Cardiac fibroblast (primary cell): Measurements from ENCODE around the gene JPH3.

Experiments used
- DNase-seq, 2 donors: peaks; one replicate each; pipeline versions ENCODE4 v3.0.0 to v3.0.0-alpha.2; 2010; ENCODE audit warnings: low read depth in 2 of 2
- H3K4me3 ChIP-seq, 2 donors: replicated peaks in 1 of 2; 1 replicate in 1 of 2; 2 replicates in 1 of 2; pipeline ENCODE4 v1.5.1; 2011; ENCODE audit warnings: low read depth in 2 of 2, low read length in 2 of 2, mild to moderate bottlenecking in 2 of 2, moderate library complexity in 1 of 2
- TF ChIP-seq, protein P1 (sequence below): IDR thresholded peaks from one replicate; pipeline ENCODE4 v1.5.1; 2011; ENCODE audit warnings: low read depth, mild to moderate bottlenecking, low read length, inconsistent platforms

JPH3 gene

DNA sequence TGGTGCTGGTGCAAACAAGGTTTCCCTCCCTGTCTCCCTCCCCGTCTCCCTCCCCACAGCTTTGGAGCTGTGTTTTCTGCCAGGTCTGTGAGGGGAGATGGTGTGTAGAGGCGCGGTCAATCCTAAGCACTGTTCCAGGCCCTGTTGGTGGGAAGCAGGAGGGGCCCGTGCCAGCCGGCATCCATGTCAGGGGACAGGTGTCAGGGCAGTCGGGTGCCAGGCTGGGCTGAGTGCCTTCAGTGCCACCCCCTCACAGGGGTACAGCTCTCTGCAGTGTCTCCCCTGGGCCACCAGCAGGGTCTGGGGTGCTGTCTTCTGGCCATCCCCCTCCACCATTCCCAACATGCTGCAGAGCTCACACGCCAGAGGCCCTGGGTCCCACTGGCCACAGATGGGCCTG lies 89.9 kb downstream of the JPH3 start:
- DNase-seq, result no peak
- H3K4me3 ChIP-seq, result no peak overlapping the region
- TF ChIP-seq, protein P1, sequence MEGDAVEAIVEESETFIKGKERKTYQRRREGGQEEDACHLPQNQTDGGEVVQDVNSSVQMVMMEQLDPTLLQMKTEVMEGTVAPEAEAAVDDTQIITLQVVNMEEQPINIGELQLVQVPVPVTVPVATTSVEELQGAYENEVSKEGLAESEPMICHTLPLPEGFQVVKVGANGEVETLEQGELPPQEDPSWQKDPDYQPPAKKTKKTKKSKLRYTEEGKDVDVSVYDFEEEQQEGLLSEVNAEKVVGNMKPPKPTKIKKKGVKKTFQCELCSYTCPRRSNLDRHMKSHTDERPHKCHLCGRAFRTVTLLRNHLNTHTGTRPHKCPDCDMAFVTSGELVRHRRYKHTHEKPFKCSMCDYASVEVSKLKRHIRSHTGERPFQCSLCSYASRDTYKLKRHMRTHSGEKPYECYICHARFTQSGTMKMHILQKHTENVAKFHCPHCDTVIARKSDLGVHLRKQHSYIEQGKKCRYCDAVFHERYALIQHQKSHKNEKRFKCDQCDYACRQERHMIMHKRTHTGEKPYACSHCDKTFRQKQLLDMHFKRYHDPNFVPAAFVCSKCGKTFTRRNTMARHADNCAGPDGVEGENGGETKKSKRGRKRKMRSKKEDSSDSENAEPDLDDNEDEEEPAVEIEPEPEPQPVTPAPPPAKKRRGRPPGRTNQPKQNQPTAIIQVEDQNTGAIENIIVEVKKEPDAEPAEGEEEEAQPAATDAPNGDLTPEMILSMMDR, result no peak

DNA sequence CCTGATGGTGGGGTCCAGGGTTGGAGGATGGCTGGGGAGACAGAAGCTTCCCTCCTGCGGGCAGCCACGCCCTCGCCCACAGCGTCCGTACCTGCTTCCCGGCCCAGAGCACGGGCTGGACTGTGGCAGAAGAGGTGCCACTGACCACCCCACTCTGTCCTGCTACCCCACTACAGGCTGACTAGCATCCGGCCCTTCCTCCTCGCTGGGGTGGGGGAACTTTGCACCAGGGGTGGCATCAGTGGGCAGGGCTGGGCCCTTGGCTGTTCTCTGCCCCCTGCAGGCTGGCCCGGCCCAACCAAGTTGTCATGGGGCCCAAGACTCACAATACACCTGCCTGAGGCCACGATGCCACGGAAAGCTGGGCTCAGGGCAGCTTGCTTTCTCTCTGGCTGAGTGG lies 90.4 kb downstream of the JPH3 start:
- no peak for DNase-seq
- H3K4me3 ChIP-seq, result no peak overlapping the region

DNA sequence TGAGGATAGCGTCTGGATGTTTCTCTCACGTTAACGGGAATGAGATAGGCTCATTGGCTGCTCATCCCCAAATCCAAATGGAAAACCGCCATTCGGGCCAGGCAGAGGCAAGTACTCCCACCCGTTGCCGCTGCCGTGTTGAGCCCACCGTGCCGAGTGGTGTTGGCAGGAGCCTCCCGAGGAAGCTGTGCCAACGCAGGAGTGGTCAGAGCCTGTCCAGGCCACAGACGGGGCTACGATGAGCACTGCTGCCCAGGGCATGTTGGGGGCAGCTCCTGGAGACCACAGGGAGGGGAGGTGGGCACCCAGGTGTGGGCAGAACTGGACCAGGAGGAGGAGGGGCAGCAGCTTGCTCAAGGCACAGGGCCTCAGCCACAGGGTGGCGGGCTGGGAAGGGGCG lies 91.5 kb downstream of the JPH3 start:
- H3K4me3 ChIP-seq, result no peak overlapping the region
- DNase-seq, result no peak
- TF ChIP-seq, protein P1, result no peak

More for the DNA sequence above, 90.4 kb downstream of the JPH3 start:
- TF ChIP-seq, protein P1, result no peak

DNA sequence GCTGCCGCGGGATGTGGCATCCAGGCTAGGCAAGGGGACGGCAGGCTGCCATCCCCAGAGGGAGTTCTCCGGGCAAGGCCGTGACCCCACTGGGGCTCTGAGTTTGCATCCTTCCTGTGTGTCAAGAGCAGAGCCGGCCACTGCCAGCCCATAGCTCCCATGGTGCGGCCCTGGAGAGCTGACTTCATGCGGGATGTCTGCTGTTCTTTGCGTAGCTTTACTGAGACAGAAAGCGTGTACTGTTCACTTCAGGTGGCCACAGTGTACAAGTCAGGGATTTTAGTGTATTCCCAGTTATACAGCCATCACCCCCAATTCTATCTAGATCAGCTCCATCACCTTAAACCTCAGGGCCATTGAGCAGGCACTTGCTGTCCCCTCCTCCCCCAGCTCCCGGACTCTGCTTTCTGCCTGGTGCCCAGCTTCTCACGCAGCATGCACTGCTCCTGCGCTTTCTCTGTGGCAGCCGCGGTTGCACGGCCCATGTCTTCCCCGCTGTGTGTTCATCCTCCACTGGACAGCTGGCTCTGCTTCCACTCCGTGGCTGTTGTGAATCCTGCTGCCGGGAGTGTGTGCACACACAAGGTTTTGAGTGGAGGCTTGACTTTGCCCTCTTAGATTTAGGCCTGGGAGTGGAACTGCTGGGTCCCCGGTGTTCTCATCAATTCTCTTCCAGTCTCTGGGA lies 92.3 kb downstream of the JPH3 start:
- no peak for DNase-seq
- H3K4me3 ChIP-seq, result no peak overlapping the region
- TF ChIP-seq, protein P1, result no peak

DNA sequence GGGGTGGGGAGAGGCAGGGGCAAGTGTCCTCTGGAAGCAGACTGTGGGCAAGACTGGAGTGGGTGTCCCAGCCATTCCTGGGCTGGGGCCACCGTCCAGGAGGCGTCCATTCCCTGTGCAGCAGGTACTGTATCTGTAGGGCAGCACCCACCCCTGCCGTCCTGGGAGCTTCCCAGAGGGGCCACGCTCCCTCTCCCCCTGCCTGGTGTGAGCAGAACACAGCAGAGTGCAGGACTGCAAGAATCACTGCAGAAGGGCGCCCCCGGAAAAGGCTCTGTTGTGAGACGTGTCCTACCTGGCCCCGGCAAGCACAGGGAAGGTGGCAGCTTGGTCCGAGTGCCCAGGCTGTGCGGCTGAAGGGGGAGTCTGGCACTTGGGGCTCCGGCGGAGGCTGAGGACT lies 93.2 kb downstream of the JPH3 start:
- no peak for DNase-seq
- H3K4me3 ChIP-seq, result no peak overlapping the region
- TF ChIP-seq, protein P1, result no peak

DNA sequence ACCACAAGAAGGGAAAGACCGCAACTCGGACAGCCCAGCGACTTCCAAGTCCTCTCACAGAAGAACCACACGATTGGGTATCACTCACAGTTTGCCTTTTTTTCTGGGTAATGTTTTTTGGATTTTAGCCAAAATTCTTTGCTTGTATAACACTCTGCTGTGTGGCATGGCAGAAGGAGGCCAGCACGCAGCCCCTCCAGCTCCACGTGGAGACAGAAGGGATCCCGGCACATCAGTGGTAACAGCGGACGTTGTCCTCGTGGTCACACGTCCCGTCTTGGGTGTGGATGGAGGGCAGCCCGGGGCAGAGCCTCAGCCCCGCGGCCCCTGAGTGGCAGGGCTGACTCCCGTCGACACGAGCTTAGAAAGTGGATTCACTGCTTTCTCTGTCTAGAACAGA lies 94.4 kb downstream of the JPH3 start:
- H3K4me3 ChIP-seq, result no peak overlapping the region
- DNase-seq, result no peak
- TF ChIP-seq, protein P1, result no peak

DNA sequence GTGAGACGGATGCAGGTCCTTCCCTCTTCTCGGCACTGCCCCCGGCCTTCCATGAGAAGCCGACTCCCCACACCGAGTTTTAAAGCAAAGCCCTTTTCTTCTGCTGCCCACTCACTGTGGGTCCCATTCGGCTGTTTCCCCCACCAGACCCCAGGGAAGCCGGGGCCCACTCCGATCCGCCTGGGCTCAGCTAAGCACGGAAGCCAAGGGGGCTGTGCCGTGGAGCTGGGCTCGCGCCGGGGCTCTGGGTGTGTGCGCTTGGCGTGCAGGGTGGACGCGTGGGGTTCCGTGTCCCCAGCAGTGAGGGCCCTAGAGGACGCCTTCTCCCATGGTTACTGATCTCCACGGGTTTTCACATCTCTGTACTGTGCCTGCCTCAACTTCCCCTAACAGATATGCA lies 94.9 kb downstream of the JPH3 start:
- TF ChIP-seq, protein P1, result no peak
- no peak for DNase-seq
- H3K4me3 ChIP-seq, result no peak overlapping the region
